Measurements from ENCODE around the gene ZNF775.

Gene ZNF775

GRCh38 chr7:150401424-150401790, 22.3 kb downstream of the ZNF775 start:
- no peak for DNase-seq (ENCODE audit: low spot score)

GRCh38 chr7:150401861-150402631, 22.9 kb downstream of the ZNF775 start:
- no peak for DNase-seq (ENCODE audit: low spot score)

GRCh38 chr7:150402671-150403321, 23.7 kb downstream of the ZNF775 start:
- DNase-seq (ENCODE audit: low spot score), result no peak

- no peak for DNase-seq (ENCODE audit: low spot score)
Measured at GRCh38 chr7:150403376-150404171, 24.4 kb downstream of the ZNF775 start.

- no peak for DNase-seq (ENCODE audit: low spot score)
Measured at GRCh38 chr7:150404172-150404804, 25.2 kb downstream of the ZNF775 start.

GRCh38 chr7:150404805-150405583, 25.9 kb downstream of the ZNF775 start:
- DNase-seq (ENCODE audit: low spot score), result peak; percentile 96

GRCh38 chr7:150405584-150406311, 26.6 kb downstream of the ZNF775 start:
- peak; percentile 51 for DNase-seq (ENCODE audit: low spot score)

GRCh38 chr7:150406312-150406566, 27.1 kb downstream of the ZNF775 start:
- DNase-seq (ENCODE audit: low spot score), result no peak

GRCh38 chr7:150406567-150407421, 27.7 kb downstream of the ZNF775 start:
- DNase-seq (ENCODE audit: low spot score), result no peak

- no peak for DNase-seq (ENCODE audit: low spot score)
Measured at GRCh38 chr7:150407588-150408392, 28.7 kb downstream of the ZNF775 start.

- no peak for DNase-seq (ENCODE audit: low spot score)
Measured at GRCh38 chr7:150408393-150409299, 29.5 kb downstream of the ZNF775 start.

GRCh38 chr7:150409300-150410030, 30.3 kb downstream of the ZNF775 start:
- DNase-seq (ENCODE audit: low spot score), result no peak

GRCh38 chr7:150410131-150410530, 31.0 kb downstream of the ZNF775 start:
- DNase-seq (ENCODE audit: low spot score), result no peak

- no peak for DNase-seq (ENCODE audit: low spot score)
Measured at GRCh38 chr7:150410680-150411346, 31.7 kb downstream of the ZNF775 start.

GRCh38 chr7:150411606-150412005, 32.5 kb downstream of the ZNF775 start:
- DNase-seq (ENCODE audit: low spot score), result no peak

- no peak for DNase-seq (ENCODE audit: low spot score)
Measured at GRCh38 chr7:150412016-150412415, 32.9 kb downstream of the ZNF775 start.

Measured in GM03348 (cell line).